GM21423 (cell line): ENCODE results near the gene USP17L18.
"Not testable (repeated sequence)": the region's sequence is repeated elsewhere in the genome, so short reads cannot be mapped to it uniquely, and the experiment has no call there.

Experiments
- ATAC-seq: cut with Tn5 transposase; IDR thresholded peaks from one replicate; pipeline ENCODE4 v1.9.1; 2021; ENCODE audit warnings: mild to moderate bottlenecking, moderate library complexity; ENCODE audit not compliant: unreplicated experiment

The USP17L18 gene, protein sequence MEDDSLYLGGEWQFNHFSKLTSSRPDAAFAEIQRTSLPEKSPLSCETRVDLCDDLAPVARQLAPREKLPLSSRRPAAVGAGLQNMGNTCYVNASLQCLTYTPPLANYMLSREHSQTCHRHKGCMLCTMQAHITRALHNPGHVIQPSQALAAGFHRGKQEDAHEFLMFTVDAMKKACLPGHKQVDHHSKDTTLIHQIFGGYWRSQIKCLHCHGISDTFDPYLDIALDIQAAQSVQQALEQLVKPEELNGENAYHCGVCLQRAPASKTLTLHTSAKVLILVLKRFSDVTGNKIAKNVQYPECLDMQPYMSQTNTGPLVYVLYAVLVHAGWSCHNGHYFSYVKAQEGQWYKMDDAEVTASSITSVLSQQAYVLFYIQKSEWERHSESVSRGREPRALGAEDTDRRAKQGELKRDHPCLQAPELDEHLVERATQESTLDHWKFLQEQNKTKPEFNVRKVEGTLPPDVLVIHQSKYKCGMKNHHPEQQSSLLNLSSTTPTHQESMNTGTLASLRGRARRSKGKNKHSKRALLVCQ

DNA sequence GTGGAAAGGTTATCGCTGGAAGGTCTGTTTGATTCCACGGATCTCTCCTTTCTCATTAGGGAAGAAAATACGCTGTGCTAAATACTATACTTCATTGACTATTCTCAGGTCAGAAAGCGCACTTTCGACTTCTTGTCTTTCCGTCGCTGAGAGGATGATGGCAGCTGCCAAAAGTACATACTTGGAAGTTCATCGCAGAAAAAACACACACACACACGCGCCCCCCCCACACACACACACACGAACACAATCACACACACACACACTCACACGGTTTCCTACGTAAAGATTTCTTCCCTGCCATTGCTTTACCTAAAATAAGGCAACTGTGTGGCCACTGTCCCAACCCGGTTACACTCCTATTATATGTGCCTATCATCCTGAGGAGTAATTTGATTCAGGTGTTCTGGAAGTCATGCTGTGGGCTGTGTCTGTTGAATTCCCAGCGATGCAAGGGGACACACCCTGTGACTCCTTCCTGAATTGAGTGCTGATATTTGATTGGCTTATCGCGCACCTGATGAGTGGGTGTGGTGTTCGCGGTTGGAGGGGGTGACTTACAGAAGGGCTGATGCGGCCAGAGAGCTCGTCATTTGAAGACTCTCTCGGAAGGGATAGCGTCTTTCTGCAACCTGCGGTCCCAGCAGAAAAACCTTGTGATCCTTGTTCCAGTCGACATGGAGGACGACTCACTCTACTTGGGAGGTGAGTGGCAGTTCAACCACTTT lies at the start of gene USP17L18:
Gene USP17L18, plus strand, starts transcription at position 678 of the 728 bp plus-strand sequence. Its CDS starts 0 bp downstream, at position 678.
- ATAC-seq, result not testable (repeated sequence)

DNA sequence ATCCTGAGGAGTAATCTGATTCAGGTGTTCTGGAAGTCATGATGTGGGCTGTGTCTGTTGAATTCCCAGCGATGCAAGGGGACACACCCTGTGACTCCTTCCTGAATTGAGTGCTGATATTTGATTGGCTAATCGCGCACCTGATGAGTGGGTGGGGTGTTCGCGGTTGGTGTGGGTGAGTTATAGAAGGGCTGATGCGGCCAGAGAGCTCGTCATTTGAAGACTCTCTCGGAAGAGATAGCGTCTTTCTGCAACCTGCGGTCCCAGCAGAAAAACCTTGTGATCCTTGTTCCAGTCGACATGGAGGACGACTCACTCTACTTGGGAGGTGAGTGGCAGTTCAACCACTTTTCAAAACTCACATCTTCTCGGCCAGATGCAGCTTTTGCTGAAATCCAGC lies 38.1 kb upstream of the USP17L18 start, which contains the start of gene USP17L10:
Gene USP17L10, plus strand, starts transcription at position 301 of the 400 bp plus-strand sequence. Its CDS starts 0 bp downstream, at position 301.
- ATAC-seq, result not testable (repeated sequence)

GRCh38 chr4:9214701-9215100 lies 33.7 kb upstream of the USP17L18 start:
- ATAC-seq, result not testable (repeated sequence)

GRCh38 chr4:9215105-9215504 lies 33.3 kb upstream of the USP17L18 start, which contains the start of gene USP17L11:
USP17L11 (plus strand) TSS chr4:9215405; CDS start chr4:9215405, 0 bp downstream.
- ATAC-seq, result not testable (repeated sequence)

DNA sequence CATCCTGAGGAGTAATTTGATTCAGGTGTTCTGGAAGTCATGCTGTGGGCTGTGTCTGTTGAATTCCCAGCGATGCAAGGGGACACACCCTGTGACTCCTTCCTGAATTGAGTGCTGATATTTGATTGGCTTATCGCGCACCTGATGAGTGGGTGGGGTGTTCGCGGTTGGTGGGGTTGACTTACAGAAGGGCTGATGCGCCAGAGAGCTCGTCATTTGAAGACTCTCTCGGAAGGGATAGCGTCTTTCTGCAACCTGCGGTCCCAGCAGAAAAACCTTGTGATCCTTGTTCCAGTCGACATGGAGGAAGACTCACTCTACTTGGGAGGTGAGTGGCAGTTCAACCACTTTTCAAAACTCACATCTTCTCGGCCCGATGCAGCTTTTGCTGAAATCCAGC lies 28.6 kb upstream of the USP17L18 start, which contains the start of gene USP17L12:
Gene USP17L12, plus strand, starts transcription at position 301 of the 400 bp plus-strand sequence. Its CDS starts 0 bp downstream, at position 301.
- not testable (repeated sequence) for ATAC-seq

DNA sequence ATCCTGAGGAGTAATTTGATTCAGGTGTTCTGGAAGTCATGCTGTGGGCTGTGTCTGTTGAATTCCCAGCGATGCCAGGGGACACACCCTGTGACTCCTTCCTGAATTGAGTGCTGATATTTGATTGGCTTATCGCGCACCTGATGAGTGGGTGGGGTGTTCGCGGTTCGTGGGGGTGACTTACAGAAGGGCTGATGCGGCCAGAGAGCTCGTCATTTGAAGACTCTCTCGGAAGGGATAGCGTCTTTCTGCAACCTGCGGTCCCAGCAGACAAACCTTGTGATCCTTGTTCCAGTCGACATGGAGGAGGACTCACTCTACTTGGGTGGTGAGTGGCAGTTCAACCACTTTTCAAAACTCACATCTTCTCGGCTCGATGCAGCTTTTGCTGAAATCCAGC lies 23.8 kb upstream of the USP17L18 start, which contains the start of gene USP17L13:
Gene USP17L13, plus strand, starts transcription at position 301 of the 400 bp plus-strand sequence. Its CDS starts 0 bp downstream, at position 301.
- ATAC-seq, result not testable (repeated sequence)

DNA sequence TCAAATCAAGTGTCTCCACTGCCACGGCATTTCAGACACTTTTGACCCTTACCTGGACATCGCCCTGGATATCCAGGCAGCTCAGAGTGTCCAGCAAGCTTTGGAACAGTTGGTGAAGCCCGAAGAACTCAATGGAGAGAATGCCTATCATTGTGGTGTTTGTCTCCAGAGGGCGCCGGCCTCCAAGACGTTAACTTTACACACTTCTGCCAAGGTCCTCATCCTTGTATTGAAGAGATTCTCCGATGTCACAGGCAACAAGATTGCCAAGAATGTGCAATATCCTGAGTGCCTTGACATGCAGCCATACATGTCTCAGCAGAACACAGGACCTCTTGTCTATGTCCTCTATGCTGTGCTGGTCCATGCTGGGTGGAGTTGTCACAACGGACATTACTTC lies 18.2 kb upstream of the USP17L18 start:
- ATAC-seq, result not testable (repeated sequence)

GRCh38 chr4:9234085-9234484 lies 14.3 kb upstream of the USP17L18 start, which contains the start of gene USP17L15:
USP17L15 (plus strand) TSS chr4:9234385; CDS start chr4:9234385, 0 bp downstream.
- ATAC-seq, result not testable (repeated sequence)

DNA sequence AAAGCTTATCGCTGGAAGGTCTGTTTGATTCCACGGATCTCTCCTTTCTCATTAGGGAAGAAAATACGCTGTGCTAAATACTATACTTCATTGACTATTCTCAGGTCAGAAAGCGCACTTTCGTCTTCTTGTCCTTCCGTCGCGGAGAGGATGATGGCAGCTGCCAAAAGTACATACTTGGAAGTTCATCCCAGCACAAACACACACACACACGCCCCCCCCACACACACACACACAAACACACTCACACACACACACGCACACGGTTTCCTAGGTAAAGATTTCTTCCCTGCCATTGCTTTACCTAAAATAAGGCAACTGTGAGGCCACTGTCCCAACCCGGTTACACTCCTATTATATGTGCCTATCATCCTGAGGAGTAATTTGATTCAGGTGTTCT lies 10.0 kb upstream of the USP17L18 start:
- not testable (repeated sequence) for ATAC-seq

- ATAC-seq, result not testable (repeated sequence)
Observed at GRCh38 chr4:9243579-9243978, 4.9 kb upstream of the USP17L18 start, which contains the start of gene USP17L17. USP17L17 (plus strand) TSS chr4:9243879; CDS start chr4:9243879, 0 bp downstream.

- ATAC-seq, result not testable (repeated sequence)
Observed at GRCh38 chr4:9253078-9253477, 4.6 kb downstream of the USP17L18 start, which contains the start of gene USP17L19. USP17L19 (plus strand) TSS chr4:9253378; CDS start chr4:9253378, 0 bp downstream.

DNA sequence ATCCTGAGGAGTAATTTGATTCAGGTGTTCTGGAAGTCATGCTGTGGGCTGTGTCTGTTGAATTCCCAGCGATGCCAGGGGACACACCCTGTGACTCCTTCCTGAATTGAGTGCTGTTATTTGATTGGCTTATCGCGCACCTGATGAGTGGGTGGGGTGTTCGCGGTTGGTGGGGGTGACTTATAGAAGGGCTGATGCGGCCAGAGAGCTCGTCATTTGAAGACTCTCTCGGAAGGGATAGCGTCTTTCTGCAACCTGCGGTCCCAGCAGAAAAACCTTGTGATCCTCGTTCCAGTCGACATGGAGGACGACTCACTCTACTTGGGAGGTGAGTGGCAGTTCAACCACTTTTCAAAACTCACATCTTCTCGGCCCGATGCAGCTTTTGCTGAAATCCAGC lies 9.4 kb downstream of the USP17L18 start, which contains the start of gene USP17L20:
Gene USP17L20, plus strand, starts transcription at position 301 of the 400 bp plus-strand sequence. Its CDS starts 0 bp downstream, at position 301.
- not testable (repeated sequence) for ATAC-seq

DNA sequence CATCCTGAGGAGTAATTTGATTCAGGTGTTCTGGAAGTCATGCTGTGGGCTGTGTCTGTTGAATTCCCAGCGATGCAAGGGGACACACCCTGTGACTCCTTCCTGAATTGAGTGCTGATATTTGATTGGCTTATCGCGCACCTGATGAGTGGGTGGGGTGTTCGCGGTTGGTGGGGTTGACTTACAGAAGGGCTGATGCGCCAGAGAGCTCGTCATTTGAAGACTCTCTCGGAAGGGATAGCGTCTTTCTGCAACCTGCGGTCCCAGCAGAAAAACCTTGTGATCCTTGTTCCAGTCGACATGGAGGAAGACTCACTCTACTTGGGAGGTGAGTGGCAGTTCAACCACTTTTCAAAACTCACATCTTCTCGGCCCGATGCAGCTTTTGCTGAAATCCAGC lies 14.1 kb downstream of the USP17L18 start, which contains the start of gene USP17L21:
Gene USP17L21, plus strand, starts transcription at position 301 of the 400 bp plus-strand sequence. Its CDS starts 0 bp downstream, at position 301.
- not testable (repeated sequence) for ATAC-seq

GRCh38 chr4:9267319-9267718 lies 18.9 kb downstream of the USP17L18 start, which contains the start of gene USP17L22:
USP17L22 (plus strand) TSS chr4:9267619; CDS start chr4:9267619, 0 bp downstream.
- not testable (repeated sequence) for ATAC-seq

GRCh38 chr4:9271719-9272118 lies 23.3 kb downstream of the USP17L18 start:
- ATAC-seq, result not testable (repeated sequence)
